HCT116 (cell line): ENCODE data around the gene VAMP3. TPM values are rescaled to one million over a fixed set of nuclear protein-coding genes. Genes with fewer than 3 reads are reported as not detected.

ENCODE experiments used
- ATAC-seq: fragments of 200-7000 bp; cut with Tn5 transposase; 2 replicates; pipeline ENCODE4 v1.9.1; 2020; ENCODE audit warnings: mild to moderate bottlenecking, moderate library complexity
- BruUV-seq: library from RNA; stranded (reverse); fragments of 400-500 nt; replicated peaks from 2 replicates; lab custom pipeline; 2021; lab: Mats Ljungman, UMichigan
- CTCF ChIA-PET: fragments of 300-600 bp; sonication (Branson Sonifier 250); formaldehyde crosslinking; loops from one replicate; lab custom pipeline; 2021; ENCODE audit warnings: antibody characterized with exemption; lab: Charles Lee
- POLR2A ChIA-PET: fragments of 300-600, 350-600 bp; sonication (Branson Sonifier 250); formaldehyde crosslinking; loops from one replicate; lab custom pipeline; 2021; ENCODE audit warnings: antibody characterized with exemption; lab: Charles Lee
- RAD21 ChIA-PET, 2 experiments: fragments of 300-600 bp; sonication (Branson Sonifier 250); formaldehyde crosslinking; loops; one replicate each; lab custom pipeline; 2023; ENCODE audit warnings: low total read pairs in 2 of 2; ENCODE audit not compliant: uncharacterized antibody in 2 of 2, unreplicated experiment in 2 of 2, low non-redundant PET in 1 of 2; lab: Charles Lee
- DNase-seq: peaks from one replicate; pipeline ENCODE4 v3.0.0-alpha.2; 2010; ENCODE audit warnings: low read depth, low spot score
- H2AFZ ChIP-seq: fragments of 200-600 bp; shearing (Covaris generic), sonication (generic); 2 replicates; pipeline ENCODE4 v1.6.1; 2017; ENCODE audit warnings: low read depth, mixed run types, mixed read lengths, antibody characterized with exemption, low read length; ENCODE audit not compliant: poor library complexity, severe bottlenecking
- H3K27ac ChIP-seq: 2 replicates; pipeline ENCODE4 v1.5.1; 2012; ENCODE audit warnings: low read depth, low read length
- H3K27me3 ChIP-seq: fragments of 200-600 bp; sonication (generic); 2 replicates; pipeline ENCODE4 v1.6.1; 2016; ENCODE audit warnings: mixed run types, low read length, mixed read lengths; ENCODE audit not compliant: insufficient read depth
- H3K36me3 ChIP-seq, 2 experiments: fragments of 200-500 bp in 1 of 2; fragments of 200-600 bp in 1 of 2; sonication (Bioruptor generic) in 1 of 2; sonication (generic) in 1 of 2; 2 replicates each; pipeline versions ENCODE4 v1.5.1 to v1.6.1; 2014 to 2016; ENCODE audit warnings: low read length in 2 of 2, inconsistent platforms in 1 of 2, mixed read lengths in 1 of 2, mixed run types in 1 of 2; ENCODE audit not compliant: insufficient read depth in 2 of 2, control insufficient read depth in 1 of 2
- H3K4me1 ChIP-seq, 2 experiments: fragments of 200-600 bp in 1 of 2; sonication (generic) in 1 of 2; 2 replicates each; pipeline versions ENCODE4 v1.5.1 to v1.6.1; 2012 to 2017; ENCODE audit warnings: low read length in 2 of 2, inconsistent platforms in 1 of 2, mild to moderate bottlenecking in 1 of 2, mixed read lengths in 1 of 2, mixed run types in 1 of 2, moderate library complexity in 1 of 2; ENCODE audit not compliant: insufficient read depth in 2 of 2, control insufficient read depth in 1 of 2
- H3K4me2 ChIP-seq: fragments of 200-600 bp; sonication (generic); 2 replicates; pipeline ENCODE4 v1.6.1; 2017; ENCODE audit warnings: mixed run types, low read length, mixed read lengths
- H3K4me3 ChIP-seq, 2 experiments: fragments of 200-600 bp in 1 of 2; sonication (generic) in 1 of 2; replicated peaks in 1 of 2; 2 replicates each; pipeline ENCODE4 v1.5.1; 2011 to 2016; ENCODE audit warnings: low read length in 2 of 2, control low read depth in 1 of 2, low read depth in 1 of 2, mild to moderate bottlenecking in 1 of 2, mixed read lengths in 1 of 2, mixed run types in 1 of 2
- H3K79me2 ChIP-seq: fragments of 200-600 bp; sonication (generic); 2 replicates; pipeline ENCODE4 v1.6.1; 2017; ENCODE audit warnings: mild to moderate bottlenecking, mixed run types, low read length, moderate library complexity, mixed read lengths; ENCODE audit not compliant: insufficient read depth
- H3K9ac ChIP-seq: fragments of 200-600 bp; sonication (generic); 2 replicates; pipeline ENCODE4 v1.6.1; 2016; ENCODE audit warnings: low read length, mixed read lengths
- H3K9me2 ChIP-seq: fragments of 200-600 bp; sonication (generic), shearing (Covaris generic); 2 replicates; pipeline ENCODE4 v1.6.1; 2017; ENCODE audit warnings: mixed run types, mild to moderate bottlenecking, moderate library complexity; ENCODE audit not compliant: insufficient read depth
- H3K9me3 ChIP-seq, 2 experiments: fragments of 200-500 bp in 1 of 2; fragments of 200-600 bp in 1 of 2; sonication (Bioruptor generic) in 1 of 2; sonication (generic) in 1 of 2; 2 replicates each; pipeline ENCODE4 v1.6.1; 2014 to 2017; ENCODE audit warnings: low read length in 2 of 2, mixed read lengths in 2 of 2, inconsistent platforms in 1 of 2, low read depth in 1 of 2, mild to moderate bottlenecking in 1 of 2, mixed run types in 1 of 2, moderate library complexity in 1 of 2; ENCODE audit not compliant: control insufficient read depth in 1 of 2, insufficient read depth in 1 of 2
- H4K20me1 ChIP-seq: fragments of 200-600 bp; sonication (generic), shearing (Covaris generic); 2 replicates; pipeline ENCODE4 v1.6.1; 2017; ENCODE audit warnings: mixed run types, mild to moderate bottlenecking, moderate library complexity; ENCODE audit not compliant: insufficient read depth
- CEBPB ChIP-seq: IDR thresholded peaks from 2 replicates; pipeline ENCODE4 v1.6.1; 2012; ENCODE audit warnings: low read depth
- EGR1 ChIP-seq: IDR thresholded peaks from 2 replicates; pipeline ENCODE4 v1.6.1; 2012; ENCODE audit warnings: low read depth
- EZH2 ChIP-seq: fragments of 200-600 bp; sonication (generic); IDR thresholded peaks from 2 replicates; pipeline ENCODE4 v1.6.1; 2017; ENCODE audit warnings: antibody characterized with exemption, mixed run types
- EZH2phosphoT487 ChIP-seq: fragments of 200-600 bp; IDR thresholded peaks from 2 replicates; pipeline ENCODE4 v1.6.1; 2018; ENCODE audit warnings: antibody characterized with exemption, borderline replicate concordance
- POLR2A ChIP-seq: IDR thresholded peaks from 2 replicates; pipeline ENCODE4 v1.7.0; 2011; ENCODE audit warnings: borderline replicate concordance; ENCODE audit not compliant: insufficient read depth, insufficient read length; ENCODE audit errors: extremely low read depth
- TCF7L2 ChIP-seq: IDR thresholded peaks from 2 replicates; pipeline ENCODE4 v1.7.0; 2011; ENCODE audit warnings: borderline replicate concordance, inconsistent platforms; ENCODE audit not compliant: insufficient read depth, insufficient read length; ENCODE audit errors: extremely low read depth
- intact Hi-C: fragments of 100-400 bp; cut with micrococcal nuclease; formaldehyde crosslinking; loops from 2 replicates; pipeline ENCODE4 v1.10.0; 2022
- total RNA-seq: library from RNA; stranded (reverse); gene quantifications from one replicate; pipeline ENCODE4 v1.2.1, GENCODE V29; 2021; ENCODE audit not compliant: unreplicated experiment
- TF ChIP-seq, protein P1 (sequence below): IDR thresholded peaks from 2 replicates; pipeline ENCODE4 v1.6.1; 2012

VAMP3 gene
- total RNA-seq, 1 experiment from 2014 or later = 79.3 TPM

DNA sequence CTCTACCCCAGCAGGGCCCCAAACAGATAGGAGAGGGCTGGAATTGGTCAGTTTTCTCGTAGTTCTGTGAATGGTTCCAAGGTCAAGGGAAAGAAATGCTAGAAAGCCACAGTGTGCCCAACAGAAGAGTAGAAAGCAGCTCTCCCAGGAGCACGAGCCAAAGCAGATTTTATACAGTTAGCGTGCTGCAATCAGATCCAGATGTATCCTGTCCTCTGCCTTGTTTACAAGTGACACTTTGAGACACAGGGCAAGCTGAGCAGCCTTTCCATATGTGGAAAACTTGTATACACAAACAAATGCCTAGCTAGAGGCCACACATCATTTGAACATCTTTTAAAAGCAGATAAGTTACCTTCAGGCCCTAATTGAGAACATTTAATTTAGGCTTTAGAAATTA lies 6.5 kb downstream of the VAMP3 start:
- H3K9ac ChIP-seq = no peak overlapping the region
- DNase-seq (no peak), ATAC-seq (no peak)
- no peak overlapping the region for H3K4me2 ChIP-seq
- ChIA-PET CTCF (no interaction called here), RAD21 (no interaction called here), POLR2A (no interaction called here)
- no peak overlapping the region for H2AFZ ChIP-seq
- H4K20me1 ChIP-seq = no peaks in the 10 kb centered on the region
- no peaks in the 10 kb centered on the region for H3K4me1 ChIP-seq
- no peaks in the 10 kb centered on the region for H3K9me3 ChIP-seq
- no peaks in the 10 kb centered on the region for H3K27me3 ChIP-seq
- no peaks in the 10 kb centered on the region for H3K9me2 ChIP-seq
- intact Hi-C loops = no loop called here
- no peak overlapping the region for H3K27ac ChIP-seq
- peaks cover 11 to 26% of the 10 kb centered on the region in 2 experiments; a peak in 3 of 4 replicates for H3K36me3 ChIP-seq
- H3K4me3 ChIP-seq = no peak overlapping the region
- BruUV-seq = no TSS peak
- peaks cover 37% of the 10 kb centered on the region for H3K79me2 ChIP-seq
- TF ChIP-seq EGR1 (no peak), TCF7L2 (no peak), EZH2 (no peak), CEBPB (no peak)

DNA sequence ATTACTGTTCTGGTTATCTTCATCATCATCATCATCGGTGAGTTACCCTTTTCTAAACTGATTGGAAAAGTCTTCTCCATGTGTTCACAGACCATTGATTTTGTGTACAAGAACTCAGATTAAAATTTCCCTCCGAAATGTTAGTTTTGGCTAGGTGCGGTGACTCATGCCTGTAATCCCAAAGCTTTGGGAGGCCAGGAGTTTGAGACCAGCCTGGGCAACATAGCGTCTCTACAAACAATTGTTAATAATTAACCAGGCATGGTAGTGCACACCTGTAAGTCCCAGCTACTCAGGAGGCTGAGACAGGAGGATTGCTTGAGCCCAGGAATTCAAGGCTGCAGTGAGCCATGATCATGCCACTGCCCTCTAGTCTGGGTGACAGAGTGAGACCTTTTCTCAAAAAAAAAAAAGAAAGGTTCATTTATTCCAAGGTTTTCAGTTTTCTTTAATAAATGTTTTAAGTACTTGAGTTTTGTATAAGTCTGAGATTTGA lies 7.1 kb downstream of the VAMP3 start:
- DNase-seq = no peak
- CTCF ChIA-PET = no interaction called here
- BruUV-seq = no TSS peak

More for the DNA sequence above, 7.1 kb downstream of the VAMP3 start:
- no peak overlapping the region for H2AFZ ChIP-seq
- H3K4me1 ChIP-seq = peaks cover 0 to 5% of the 10 kb centered on the region in 2 experiments; a peak in 3 of 4 replicates
- intact Hi-C loops = no loop called here
- no peaks in the 10 kb centered on the region for H3K27me3 ChIP-seq
- no peaks in the 10 kb centered on the region for H3K9me3 ChIP-seq
- ATAC-seq = no peak
- H3K79me2 ChIP-seq = peaks cover 31% of the 10 kb centered on the region
- POLR2A ChIA-PET = no interaction called here
- no peak overlapping the region for H3K4me2 ChIP-seq
- peaks cover 11 to 26% of the 10 kb centered on the region in 2 experiments; a peak in 3 of 4 replicates for H3K36me3 ChIP-seq
- TF ChIP-seq EZH2phosphoT487 (no peak), EZH2 (no peak), POLR2A (no peak), TCF7L2 (no peak)
- TF ChIP-seq, protein P1, sequence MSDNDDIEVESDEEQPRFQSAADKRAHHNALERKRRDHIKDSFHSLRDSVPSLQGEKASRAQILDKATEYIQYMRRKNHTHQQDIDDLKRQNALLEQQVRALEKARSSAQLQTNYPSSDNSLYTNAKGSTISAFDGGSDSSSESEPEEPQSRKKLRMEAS = no peak
- TF ChIP-seq, all 23 proteins: peak for 0
- Histone ChIP-seq H4K20me1 (no peaks in the 10 kb centered on the region), H3K27ac (no peak overlapping the region), H3K9ac (no peak overlapping the region), H3K4me3 (no peak overlapping the region), H3K9me2 (no peaks in the 10 kb centered on the region)
- RAD21 ChIA-PET = no interaction called here
